ENCODE data around the gene ARMC8.

ARMC8 gene

GRCh38 chr3:138300647-138301046 is 113.5 kb downstream of the ARMC8 start:
- no peak for DNase-seq (ENCODE audit: extremely low read depth in 1 of 2, low read depth in 1 of 2)

- no peak for DNase-seq (ENCODE audit: extremely low read depth in 1 of 2, low read depth in 1 of 2)
Observed at GRCh38 chr3:138303474-138303873, 116.4 kb downstream of the ARMC8 start.

GRCh38 chr3:138307899-138308298 is 120.8 kb downstream of the ARMC8 start:
- no peak for DNase-seq (ENCODE audit: extremely low read depth in 1 of 2, low read depth in 1 of 2)

GRCh38 chr3:138308783-138309182 is 121.7 kb downstream of the ARMC8 start:
- DNase-seq (ENCODE audit: extremely low read depth in 1 of 2, low read depth in 1 of 2), result no peak

- no peak for DNase-seq (ENCODE audit: extremely low read depth in 1 of 2, low read depth in 1 of 2)
Observed at GRCh38 chr3:138310494-138310893, 123.4 kb downstream of the ARMC8 start.

GRCh38 chr3:138314751-138315150 is 127.7 kb downstream of the ARMC8 start:
- no peak for DNase-seq (ENCODE audit: extremely low read depth in 1 of 2, low read depth in 1 of 2)

DNA sequence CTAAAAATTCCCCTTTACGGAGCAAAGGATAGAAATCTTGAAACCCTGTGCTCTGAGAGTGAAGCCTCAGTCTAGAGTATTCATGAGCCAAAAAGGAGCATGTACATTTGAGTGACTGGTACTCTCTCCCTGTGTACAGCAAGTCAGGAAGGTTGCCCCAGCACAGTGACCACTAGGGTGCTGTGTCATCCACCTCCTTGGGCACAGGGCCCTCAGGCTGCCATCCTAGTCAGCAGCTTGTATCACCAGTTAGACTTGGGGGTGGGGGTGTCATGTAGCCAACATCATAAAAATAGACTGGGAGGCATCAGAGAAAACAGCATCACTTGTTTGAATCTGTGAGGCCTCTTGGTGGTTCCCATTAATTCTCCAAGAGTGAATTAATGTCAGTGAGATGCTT is 130.6 kb downstream of the ARMC8 start:
- DNase-seq (ENCODE audit: extremely low read depth in 1 of 2, low read depth in 1 of 2), result no peak

DNA sequence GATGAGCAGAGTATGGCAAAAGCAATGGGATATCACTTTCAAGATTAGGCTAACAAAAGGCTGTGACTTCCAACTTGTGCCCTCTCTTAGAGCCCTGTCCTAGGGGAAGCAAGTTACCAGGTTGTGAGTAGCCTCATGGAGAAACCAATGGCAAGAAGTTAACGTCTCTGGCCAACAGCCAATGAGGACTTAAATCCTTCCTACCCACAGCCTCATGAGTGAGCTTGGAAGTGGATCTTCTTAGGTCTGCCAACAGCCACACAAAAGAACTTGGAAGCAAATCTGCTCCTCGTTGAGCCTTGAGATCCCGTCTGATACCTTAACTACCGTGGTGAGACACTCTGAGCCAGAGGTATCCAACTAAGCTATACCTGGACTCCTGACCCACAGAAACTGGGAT is 136.9 kb downstream of the ARMC8 start:
- no peak for DNase-seq (ENCODE audit: extremely low read depth in 1 of 2, low read depth in 1 of 2)

DNA sequence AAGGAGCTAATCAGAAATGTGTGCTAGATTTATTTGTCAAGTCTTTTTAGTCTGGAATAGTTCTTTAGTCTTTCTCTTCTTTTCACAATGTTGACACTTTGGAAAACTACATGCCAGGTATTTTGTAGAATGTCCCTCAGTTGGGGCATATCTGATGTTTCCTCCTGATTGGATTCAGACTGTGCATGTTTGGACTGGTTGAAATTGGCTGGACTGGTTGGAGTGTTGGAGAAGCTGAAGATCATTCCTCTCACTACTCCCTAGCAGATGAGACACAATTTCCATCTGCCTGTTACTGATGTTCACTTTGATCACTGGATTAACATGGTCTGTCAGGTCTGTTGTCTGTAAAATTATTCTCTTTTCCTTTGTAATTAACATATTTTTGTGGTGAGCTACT is 138.9 kb downstream of the ARMC8 start:
- no peak for DNase-seq (ENCODE audit: extremely low read depth in 1 of 2, low read depth in 1 of 2)

DNA sequence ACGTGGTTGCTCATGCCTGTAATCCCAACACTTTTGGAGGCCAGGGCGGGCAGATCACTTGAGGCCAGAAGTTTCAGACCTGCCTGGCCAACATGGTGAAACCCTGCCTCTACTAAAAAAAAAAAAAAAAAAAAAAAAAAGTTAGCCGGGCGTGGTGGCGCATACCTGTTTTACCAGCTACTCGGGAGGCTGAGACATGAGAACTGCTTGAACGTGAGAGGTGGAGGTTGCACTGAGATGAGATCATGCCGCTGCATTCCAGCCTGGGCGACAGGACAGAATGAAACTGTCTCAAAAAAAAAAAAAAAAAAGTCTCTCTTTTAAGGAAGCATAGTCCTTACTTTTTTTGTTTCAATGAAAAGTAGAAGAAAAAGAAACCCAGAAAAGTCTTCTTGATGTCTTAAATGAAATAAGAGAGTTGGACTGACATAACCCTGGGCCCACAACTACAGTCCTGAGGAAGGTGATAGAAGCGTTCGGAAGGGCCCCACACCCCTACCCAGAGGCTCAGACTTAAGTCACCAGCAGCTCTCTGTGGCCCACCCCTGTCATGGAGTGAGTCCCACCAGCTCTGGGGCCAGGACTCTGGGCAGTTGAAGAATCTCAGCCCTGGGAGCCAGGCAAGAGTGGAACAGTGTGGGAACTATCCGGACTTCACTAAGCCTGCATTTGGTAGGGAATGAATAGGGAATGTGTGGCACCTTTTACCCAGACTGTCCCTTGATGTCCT is 139.9 kb downstream of the ARMC8 start:
- no peak for DNase-seq (ENCODE audit: extremely low read depth in 1 of 2, low read depth in 1 of 2)

DNA sequence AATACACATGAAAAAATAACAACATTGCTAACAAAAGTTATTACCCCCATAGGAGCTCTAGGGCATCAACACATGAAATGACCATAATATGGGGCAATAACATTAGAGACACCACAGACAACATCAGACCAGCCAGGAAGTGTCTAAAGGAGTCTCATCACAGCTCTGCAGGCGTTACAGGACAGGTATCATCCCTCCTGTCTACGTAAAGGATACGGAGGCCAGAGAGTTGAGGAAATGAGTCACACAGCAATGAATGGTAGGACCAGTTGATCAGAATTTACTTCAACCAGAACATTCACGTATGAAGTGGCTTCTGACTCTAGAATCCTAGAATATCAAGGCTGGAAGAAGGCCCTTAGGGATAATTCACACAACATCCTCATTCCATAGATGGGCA is 140.7 kb downstream of the ARMC8 start:
- DNase-seq (ENCODE audit: extremely low read depth in 1 of 2, low read depth in 1 of 2), result no peak

GRCh38 chr3:138328341-138328740 is 141.2 kb downstream of the ARMC8 start:
- no peak for DNase-seq (ENCODE audit: extremely low read depth in 1 of 2, low read depth in 1 of 2)

GRCh38 chr3:138329127-138329983 is 142.3 kb downstream of the ARMC8 start, which contains the start of gene NME9:
TSS of gene NME9 (minus strand) at chr3:138329851. CDS start at chr3:138329335, 516 bp downstream.
- peak; percentile 77 to 89 for DNase-seq (ENCODE audit: extremely low read depth in 1 of 2, low read depth in 1 of 2)

DNA sequence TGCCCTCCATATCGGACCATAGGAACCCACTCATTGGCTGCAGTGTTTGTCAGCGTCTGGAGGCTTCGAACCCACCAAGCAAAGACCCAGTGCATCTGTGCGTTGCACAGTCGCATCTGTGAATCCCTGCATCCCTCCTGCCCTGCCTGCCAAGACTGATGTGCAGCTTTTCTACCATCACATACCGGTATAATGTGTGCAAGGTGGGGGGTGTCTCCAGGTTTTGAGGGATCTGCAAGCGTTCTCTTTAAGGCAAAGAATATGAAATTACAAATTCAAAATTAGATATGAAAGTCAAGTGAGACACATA is 142.8 kb downstream of the ARMC8 start:
- DNase-seq (ENCODE audit: extremely low read depth in 1 of 2, low read depth in 1 of 2), result no peak

DNA sequence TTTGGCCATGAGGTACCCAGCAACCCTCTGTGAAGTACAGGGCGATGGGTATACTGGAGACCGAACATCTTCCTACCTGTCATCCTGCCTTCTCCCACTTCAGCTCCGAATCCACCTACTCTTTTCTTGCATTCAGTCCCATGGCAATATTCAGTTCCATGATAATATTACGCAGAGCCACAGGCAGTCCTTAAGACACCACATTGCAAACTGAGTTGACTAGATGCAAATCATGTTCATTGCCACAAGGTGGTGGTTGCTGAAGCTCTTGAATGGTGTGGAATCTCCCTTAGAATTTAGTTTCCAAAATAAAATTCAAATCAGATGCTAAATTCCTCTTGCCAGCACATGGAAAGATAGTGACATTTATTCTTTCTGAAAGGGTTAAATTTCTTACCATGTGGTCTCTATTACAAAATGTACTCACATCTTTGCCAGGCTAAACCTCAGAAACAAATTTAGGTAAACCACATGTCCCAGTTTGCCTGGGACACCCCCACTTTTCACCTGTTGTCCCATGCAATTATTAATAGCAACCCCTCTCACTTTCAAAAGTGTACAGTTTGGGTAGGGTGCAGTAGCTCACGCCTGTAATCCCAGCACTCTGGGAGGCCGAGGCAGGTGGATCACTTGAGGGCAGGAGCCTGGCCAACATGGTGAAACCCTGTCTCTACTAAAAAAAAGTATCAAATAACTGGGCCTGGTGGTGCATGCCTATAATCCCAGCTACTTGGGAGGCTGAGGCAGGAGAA is 144.2 kb downstream of the ARMC8 start:
- DNase-seq (ENCODE audit: extremely low read depth in 1 of 2, low read depth in 1 of 2), result no peak

GRCh38 chr3:138332472-138333073 is 145.5 kb downstream of the ARMC8 start:
- DNase-seq (ENCODE audit: extremely low read depth in 1 of 2, low read depth in 1 of 2), result no peak

- no peak for DNase-seq (ENCODE audit: extremely low read depth in 1 of 2, low read depth in 1 of 2)
Observed at GRCh38 chr3:138334608-138335007, 147.5 kb downstream of the ARMC8 start.

- DNase-seq (ENCODE audit: extremely low read depth in 1 of 2, low read depth in 1 of 2), result no peak
Observed at GRCh38 chr3:138336454-138336999, 149.4 kb downstream of the ARMC8 start.

DNA sequence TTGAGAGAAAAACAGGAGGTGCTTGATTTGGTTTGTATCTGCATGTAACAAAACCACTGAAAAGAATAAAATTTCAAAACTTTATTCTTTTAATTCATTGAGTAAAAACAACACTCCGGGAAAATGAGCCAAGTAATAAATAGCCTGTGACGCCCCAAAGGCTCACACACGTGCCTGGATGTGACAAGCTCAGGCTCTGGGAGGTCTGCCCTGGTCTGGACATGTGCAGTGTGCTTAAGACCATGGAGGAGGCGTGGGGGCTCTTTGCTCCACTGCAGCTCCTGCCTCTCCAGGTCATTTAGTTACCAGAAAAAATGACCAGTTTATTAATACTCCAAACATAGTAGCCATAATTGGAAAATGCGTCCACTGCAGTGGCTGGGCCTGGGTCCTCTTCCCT is 151.1 kb downstream of the ARMC8 start:
- DNase-seq (ENCODE audit: extremely low read depth in 1 of 2, low read depth in 1 of 2), result no peak

DNA sequence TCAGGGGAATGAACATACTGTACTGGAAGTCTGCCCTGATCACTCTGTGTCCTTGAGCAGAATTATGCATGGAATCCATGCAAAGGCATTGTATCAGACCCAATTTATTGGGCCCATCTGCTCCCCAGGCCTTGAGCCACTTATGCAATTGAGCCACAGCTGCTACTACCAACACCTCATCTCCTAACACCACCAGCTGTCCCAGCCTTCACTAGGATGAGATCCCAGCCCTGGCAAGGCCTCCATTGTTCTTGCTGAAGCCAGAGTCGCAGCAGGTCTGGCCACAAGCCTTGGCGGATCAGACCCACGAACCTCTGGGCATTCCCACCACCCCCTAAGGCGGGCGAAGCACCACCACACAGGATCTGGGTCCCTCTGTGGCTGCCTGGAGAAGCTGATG is 151.7 kb downstream of the ARMC8 start:
- no peak for DNase-seq (ENCODE audit: extremely low read depth in 1 of 2, low read depth in 1 of 2)

DNA sequence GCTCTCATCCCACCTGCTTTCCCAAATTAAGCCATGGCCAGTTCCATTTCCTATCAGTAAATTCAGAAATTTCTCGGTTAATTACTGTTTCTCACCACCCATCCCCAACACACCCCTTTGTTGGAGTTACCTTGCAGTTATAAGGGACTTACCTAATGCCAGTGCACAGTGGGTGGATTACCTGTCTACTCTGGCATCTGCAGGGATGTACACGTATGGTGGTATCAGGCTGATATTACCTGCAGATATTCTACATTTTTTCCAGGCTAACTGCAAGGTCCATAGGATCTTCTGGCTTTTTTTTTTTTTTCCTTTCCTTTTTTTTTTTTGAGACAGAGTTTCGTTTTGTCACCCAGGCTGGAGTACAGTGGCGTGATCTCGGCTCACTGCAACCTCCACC is 153.4 kb downstream of the ARMC8 start:
- DNase-seq (ENCODE audit: extremely low read depth in 1 of 2, low read depth in 1 of 2), result no peak
